PC-9 (cell line): ENCODE measurements around the gene CHST15.

ENCODE experiments used
- EZH2 ChIP-seq: fragments of 200-600 bp; sonication (generic); IDR thresholded peaks from 2 replicates; pipeline ENCODE4 v1.8.0; 2017; ENCODE audit warnings: antibody characterized with exemption, low read depth
- TF ChIP-seq, protein P1 (sequence below): fragments of 200-600 bp; sonication (generic); conservative IDR thresholded peaks from 2 replicates; pipeline ENCODE4 v1.6.1; 2017; ENCODE audit warnings: mixed run types, antibody characterized with exemption, mild to moderate bottlenecking, moderate library complexity

GRCh38 chr10:124127563-124127962 is 34.2 kb upstream of the CHST15 start:
- TF ChIP-seq, protein P1, sequence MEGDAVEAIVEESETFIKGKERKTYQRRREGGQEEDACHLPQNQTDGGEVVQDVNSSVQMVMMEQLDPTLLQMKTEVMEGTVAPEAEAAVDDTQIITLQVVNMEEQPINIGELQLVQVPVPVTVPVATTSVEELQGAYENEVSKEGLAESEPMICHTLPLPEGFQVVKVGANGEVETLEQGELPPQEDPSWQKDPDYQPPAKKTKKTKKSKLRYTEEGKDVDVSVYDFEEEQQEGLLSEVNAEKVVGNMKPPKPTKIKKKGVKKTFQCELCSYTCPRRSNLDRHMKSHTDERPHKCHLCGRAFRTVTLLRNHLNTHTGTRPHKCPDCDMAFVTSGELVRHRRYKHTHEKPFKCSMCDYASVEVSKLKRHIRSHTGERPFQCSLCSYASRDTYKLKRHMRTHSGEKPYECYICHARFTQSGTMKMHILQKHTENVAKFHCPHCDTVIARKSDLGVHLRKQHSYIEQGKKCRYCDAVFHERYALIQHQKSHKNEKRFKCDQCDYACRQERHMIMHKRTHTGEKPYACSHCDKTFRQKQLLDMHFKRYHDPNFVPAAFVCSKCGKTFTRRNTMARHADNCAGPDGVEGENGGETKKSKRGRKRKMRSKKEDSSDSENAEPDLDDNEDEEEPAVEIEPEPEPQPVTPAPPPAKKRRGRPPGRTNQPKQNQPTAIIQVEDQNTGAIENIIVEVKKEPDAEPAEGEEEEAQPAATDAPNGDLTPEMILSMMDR = no peak
- TF ChIP-seq EZH2 = no peak
